Camera-type eye (tissue), 1 donor: ENCODE data around the gene GSX2. TPM values are rescaled to one million over a fixed set of nuclear protein-coding genes. Genes with fewer than 3 reads are reported as not detected.

Experiments
- total RNA-seq: library from RNA; depleted of rRNA; stranded (reverse); fragments of >200 nt; gene quantifications from one replicate; pipeline ENCODE4 v1.2.3, GENCODE V29; 2014

GSX2 gene
- total RNA-seq = 3.9 TPM

DNA sequence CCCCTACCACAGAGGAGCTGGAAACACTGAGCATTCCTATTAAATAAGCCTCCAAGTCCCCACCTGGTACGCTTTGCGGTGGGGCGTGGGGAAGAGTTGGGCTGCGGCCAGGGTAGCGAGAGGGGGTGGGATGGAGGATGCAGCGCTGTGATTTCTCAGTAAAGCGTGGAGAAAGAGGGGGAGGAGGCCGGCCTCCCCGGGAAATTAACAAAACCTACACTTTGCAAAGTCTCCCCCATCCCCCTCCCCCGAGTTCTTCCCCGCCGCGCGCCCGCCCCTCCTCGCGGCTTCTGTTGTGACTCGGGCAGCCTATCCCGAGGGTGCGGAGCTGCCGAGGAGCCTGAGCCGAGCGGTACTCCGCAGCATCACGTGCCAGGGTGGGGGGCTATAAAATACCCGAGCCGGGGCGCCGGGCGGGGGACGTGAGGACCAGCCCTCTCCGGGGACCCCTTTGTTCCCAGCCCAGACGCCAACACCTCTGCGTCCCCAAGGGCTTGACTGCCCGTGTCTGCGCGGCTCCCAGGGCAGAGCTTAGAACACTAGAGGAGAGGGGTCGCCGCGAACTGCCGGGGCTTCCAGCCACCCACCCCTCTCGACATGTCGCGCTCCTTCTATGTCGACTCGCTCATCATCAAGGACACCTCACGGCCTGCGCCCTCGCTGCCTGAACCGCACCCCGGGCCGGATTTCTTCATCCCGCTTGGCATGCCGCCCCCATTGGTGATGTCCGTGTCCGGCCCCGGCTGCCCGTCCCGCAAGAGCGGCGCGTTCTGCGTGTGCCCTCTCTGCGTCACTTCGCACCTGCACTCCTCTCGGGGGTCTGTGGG, at the start of gene GSX2:
Gene GSX2 (plus strand): TSS at position 416 of the 827 bp plus-strand sequence. CDS start 182 bp downstream, at position 598.

GRCh38 chr4:54064317-54065111, 35.4 kb upstream of the GSX2 start, which contains the start of gene CHIC2:
TSS of gene CHIC2 (minus strand) at chr4:54064605. CDS start at chr4:54064300, 305 bp downstream.

Other genes starting within 250 kb of the GSX2 start
- gene CHIC2, start 35.6 kb upstream of the GSX2 start, total RNA-seq = 46.6 TPM
- gene PDGFRA, start 129.1 kb downstream of the GSX2 start, total RNA-seq = 158 TPM